Mucosa of descending colon (tissue), 3 donors: Measurements from ENCODE around the gene UNCX. TPM values are rescaled to one million over a fixed set of nuclear protein-coding genes. Genes with fewer than 3 reads are reported as not detected.

Experiments used
- ATAC-seq: fragments of 200-7000 bp; cut with Tn5 transposase; one replicate; pipeline ENCODE4 v1.9.1; 2020; ENCODE audit warnings: mild to moderate bottlenecking, moderate library complexity
- DNase-seq, 3 donors: peaks; one replicate each; pipeline ENCODE4 v3.0.0-alpha.2; 2020
- H3K36me3 ChIP-seq: fragments of 200-600 bp; one replicate; pipeline ENCODE4 v1.8.0; 2021; ENCODE audit warnings: low read depth, mild to moderate bottlenecking
- H3K4me1 ChIP-seq: fragments of 200-600 bp; one replicate; pipeline ENCODE4 v1.8.0; 2021; ENCODE audit warnings: low read depth, mild to moderate bottlenecking
- H3K4me3 ChIP-seq: fragments of 200-600 bp; one replicate; pipeline ENCODE4 v1.8.0; 2021; ENCODE audit warnings: mild to moderate bottlenecking
- H3K9me3 ChIP-seq: fragments of 200-600 bp; one replicate; pipeline ENCODE4 v1.8.0; 2021; ENCODE audit warnings: mild to moderate bottlenecking
- intact Hi-C, 2 donors: fragments of 100-400 bp; cut with DNase I in 1 of 2; cut with micrococcal nuclease in 1 of 2; formaldehyde crosslinking; loops; one replicate each; pipeline versions ENCODE4 v1.11.0 to v1.11.1; 2022; cut with DNase I, micrococcal nuclease
- total RNA-seq, 3 donors: library from RNA; stranded (reverse); fragmentation: NEBNext Ultra II Directional in 2 of 3; extraction: Animal tissue kit (Norgen Biotek cat#: 25700) in 2 of 3; gene quantifications; one replicate each; pipeline versions ENCODE4 v1.2.1 to v1.2.4, GENCODE V29; 2021 to 2023
- TF ChIP-seq, protein P1 (sequence below): fragments of 200-600 bp; IDR thresholded peaks from one replicate; pipeline ENCODE4 v1.8.0; 2022; ENCODE audit warnings: antibody characterized with exemption, mild to moderate bottlenecking
- donor health status: DM: no; HTN: no; CAD: no; lungs with moderate emphysema.
- donor health status: DM: no; HTN: no; CAD: no.
- donor health status: DM: no; HTN: yes; CAD: no.

UNCX gene
- total RNA-seq, 3 donors from 2014 or later: not detected

DNA sequence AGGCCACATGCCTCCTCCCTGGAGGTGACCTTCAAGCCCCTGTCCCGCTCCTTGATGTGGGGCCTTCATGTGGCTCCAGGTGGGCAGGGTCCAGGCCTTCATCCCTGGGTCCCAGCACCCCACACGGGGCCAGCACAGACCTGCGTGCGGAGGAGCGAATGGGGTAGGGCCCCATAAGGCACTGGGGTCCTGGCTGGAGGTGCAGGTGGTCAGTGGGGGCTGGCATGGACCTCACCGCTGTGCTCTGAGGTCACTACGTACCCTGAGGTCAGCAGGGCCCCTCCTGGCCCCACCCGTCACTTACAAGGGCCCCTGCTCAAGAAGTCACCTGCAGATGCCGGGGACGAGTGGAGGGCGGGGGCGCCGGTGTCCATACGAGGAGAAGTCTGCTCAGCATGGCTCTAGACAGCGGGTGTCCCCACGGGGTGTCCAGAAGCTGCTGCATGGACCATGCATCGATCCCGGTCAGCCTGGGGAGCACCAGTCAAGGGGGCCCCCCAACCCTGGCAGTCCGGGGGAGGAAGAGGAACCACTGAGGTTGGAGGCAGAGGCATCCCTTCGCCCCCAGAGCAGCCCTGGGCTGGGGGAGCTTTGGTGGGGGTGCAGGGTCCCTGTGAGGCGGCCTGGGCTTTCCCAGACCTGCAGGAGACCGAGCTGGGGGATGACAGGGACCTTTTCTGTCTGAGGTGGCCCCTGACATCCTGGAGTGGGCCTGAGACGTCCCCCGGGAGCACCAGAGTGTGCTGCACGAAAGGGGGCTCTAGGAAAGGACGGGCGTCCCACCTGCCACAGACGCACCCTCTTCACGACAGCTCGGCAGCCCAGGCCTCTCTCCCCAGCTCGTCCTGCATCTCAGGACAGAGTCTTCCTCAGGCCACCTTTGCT, 34.6 kb downstream of the UNCX start:
- no peak overlapping the region for H3K4me3 ChIP-seq
- intact Hi-C loops: no loop called here
- no peak for ATAC-seq
- H3K9me3 ChIP-seq: no peaks in the 10 kb centered on the region
- no peaks in the 10 kb centered on the region for H3K36me3 ChIP-seq
- H3K4me1 ChIP-seq: no peaks in the 10 kb centered on the region
- peak in 1 of 3 donors; percentile 36 for DNase-seq
- TF ChIP-seq, protein P1, sequence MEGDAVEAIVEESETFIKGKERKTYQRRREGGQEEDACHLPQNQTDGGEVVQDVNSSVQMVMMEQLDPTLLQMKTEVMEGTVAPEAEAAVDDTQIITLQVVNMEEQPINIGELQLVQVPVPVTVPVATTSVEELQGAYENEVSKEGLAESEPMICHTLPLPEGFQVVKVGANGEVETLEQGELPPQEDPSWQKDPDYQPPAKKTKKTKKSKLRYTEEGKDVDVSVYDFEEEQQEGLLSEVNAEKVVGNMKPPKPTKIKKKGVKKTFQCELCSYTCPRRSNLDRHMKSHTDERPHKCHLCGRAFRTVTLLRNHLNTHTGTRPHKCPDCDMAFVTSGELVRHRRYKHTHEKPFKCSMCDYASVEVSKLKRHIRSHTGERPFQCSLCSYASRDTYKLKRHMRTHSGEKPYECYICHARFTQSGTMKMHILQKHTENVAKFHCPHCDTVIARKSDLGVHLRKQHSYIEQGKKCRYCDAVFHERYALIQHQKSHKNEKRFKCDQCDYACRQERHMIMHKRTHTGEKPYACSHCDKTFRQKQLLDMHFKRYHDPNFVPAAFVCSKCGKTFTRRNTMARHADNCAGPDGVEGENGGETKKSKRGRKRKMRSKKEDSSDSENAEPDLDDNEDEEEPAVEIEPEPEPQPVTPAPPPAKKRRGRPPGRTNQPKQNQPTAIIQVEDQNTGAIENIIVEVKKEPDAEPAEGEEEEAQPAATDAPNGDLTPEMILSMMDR: no peak

DNA sequence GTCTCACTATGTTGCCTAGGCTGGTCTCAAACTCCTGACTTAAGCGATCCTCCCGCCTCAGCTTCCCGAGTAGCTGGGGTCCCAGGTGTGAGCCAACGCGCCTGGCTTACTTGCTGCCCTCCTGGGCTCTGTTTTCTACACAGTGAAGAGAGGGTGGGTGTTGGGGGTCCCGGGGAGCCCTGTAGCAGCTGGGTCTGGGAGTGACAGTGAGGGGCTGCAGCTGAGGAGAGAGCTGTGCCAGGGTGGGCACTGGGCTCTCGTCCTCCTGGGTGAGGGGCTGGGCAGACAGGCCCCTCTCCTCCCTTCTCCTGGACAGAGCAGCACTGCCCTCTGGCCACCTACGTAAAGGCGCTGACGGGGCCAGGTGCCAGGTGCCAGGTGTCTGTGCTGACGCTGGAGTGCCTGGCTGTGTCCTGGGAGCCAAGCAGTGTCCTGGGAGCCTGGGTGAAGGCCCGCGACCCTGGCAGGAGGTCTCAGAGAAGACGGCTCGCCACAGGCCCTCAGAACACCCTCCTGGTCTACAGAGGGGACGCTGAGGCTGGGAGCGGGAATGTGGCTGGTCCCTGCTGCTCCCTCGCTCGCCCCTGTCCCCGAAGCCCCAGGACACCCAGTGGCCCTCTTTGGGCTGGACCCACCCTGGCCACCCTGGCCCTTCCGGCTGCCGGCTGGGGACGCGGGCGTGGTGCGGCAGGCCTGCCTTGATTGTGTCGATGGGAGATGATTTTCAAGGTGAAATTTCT, 35.6 kb downstream of the UNCX start:
- ATAC-seq (no peak), DNase-seq (peak in 1 of 3 donors; percentile 29)
- intact Hi-C loops: no loop called here

DNA sequence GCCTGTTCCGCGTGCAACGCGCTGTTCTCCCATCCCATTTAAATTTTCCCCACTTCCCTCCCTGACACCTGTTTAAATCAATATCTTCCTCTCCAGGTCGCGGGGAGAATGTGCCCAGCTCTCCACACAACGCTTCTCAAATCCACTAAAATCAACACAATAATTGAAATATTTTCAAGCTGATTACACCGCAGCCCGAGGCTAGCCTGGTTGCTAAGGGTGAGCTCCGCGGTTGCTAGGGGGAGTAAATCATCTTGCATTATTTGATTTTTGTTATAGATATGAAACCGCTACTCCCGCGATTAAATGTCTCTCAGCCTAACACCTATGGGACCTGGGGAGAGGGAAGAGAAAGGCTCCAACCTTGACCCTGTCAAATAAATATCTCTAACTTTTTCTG, 36.2 kb downstream of the UNCX start:
- intact Hi-C loops: no loop called here

More for the DNA sequence above, 35.6 kb downstream of the UNCX start:
- TF ChIP-seq, protein P1: no peak
- Histone ChIP-seq H3K9me3 (no peaks in the 10 kb centered on the region), H3K4me1 (no peaks in the 10 kb centered on the region), H3K36me3 (no peaks in the 10 kb centered on the region), H3K4me3 (no peak overlapping the region)

DNA sequence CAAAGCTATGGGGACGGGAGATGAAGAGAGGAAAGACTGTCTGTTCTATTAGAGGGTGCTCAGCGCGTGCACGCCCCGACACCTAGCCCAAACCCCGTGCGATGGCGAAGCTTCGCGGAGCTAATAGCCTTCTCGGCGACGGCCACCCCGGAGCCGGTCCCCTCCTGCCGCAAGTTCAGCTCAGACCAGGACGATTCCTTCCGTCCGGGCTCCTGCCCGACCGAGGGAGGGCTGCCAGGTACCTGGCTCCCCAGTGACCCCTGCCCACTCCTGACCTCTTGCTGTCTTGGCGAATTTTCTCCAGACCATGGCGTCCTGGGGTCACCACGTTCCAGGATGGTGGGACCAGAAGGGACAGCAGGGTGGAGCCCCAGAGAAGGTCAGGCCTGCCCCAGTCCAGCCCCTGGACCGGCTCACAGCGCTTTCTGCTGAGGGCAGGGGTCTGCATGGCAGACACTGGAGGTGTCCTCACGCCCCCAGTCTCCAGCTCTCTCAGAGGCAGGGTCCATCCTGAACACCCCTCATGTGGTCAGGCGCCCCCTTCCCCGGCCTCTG, 36.7 kb downstream of the UNCX start:
- ATAC-seq: no peak
- intact Hi-C loops: no loop called here
- no peak overlapping the region for H3K4me3 ChIP-seq
- no peaks in the 10 kb centered on the region for H3K9me3 ChIP-seq
- H3K4me1 ChIP-seq: no peaks in the 10 kb centered on the region
- DNase-seq: peak in 1 of 3 donors; percentile 27
- TF ChIP-seq, protein P1: no peak
- H3K36me3 ChIP-seq: no peaks in the 10 kb centered on the region

More for the DNA sequence above, 36.2 kb downstream of the UNCX start:
- TF ChIP-seq, protein P1: no peak
- Histone ChIP-seq H3K4me3 (no peak overlapping the region), H3K36me3 (no peaks in the 10 kb centered on the region), H3K9me3 (no peaks in the 10 kb centered on the region), H3K4me1 (no peaks in the 10 kb centered on the region)
- ATAC-seq (no peak), DNase-seq (no peak)

DNA sequence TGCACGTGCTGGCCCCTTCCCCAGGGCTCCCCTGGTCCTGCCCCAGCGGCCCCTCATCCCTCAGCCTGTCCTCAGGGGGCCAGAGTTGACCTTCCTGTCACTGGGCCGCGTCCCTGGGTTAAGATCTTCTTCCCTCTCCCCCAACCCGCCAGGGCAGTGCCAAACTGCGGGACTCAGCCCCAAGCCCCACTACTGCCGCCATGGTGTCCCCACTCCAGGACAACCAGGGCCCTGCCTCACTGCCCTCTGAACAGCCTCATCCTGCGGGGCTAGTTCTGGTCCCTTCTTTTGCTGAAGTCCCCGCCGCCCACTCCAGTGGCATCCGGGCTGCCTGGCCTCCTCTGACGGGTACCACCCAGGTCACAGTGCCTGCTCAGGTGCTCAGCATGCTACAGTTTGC, 37.5 kb downstream of the UNCX start:
- Histone ChIP-seq H3K36me3 (no peaks in the 10 kb centered on the region), H3K4me1 (no peaks in the 10 kb centered on the region), H3K4me3 (no peak overlapping the region), H3K9me3 (no peaks in the 10 kb centered on the region)
- intact Hi-C loops: no loop called here
- DNase-seq: peak in 1 of 3 donors; percentile 40
- TF ChIP-seq, protein P1: no peak
- no peak for ATAC-seq
